ENCODE measurements around the gene ALG3.

DNA sequence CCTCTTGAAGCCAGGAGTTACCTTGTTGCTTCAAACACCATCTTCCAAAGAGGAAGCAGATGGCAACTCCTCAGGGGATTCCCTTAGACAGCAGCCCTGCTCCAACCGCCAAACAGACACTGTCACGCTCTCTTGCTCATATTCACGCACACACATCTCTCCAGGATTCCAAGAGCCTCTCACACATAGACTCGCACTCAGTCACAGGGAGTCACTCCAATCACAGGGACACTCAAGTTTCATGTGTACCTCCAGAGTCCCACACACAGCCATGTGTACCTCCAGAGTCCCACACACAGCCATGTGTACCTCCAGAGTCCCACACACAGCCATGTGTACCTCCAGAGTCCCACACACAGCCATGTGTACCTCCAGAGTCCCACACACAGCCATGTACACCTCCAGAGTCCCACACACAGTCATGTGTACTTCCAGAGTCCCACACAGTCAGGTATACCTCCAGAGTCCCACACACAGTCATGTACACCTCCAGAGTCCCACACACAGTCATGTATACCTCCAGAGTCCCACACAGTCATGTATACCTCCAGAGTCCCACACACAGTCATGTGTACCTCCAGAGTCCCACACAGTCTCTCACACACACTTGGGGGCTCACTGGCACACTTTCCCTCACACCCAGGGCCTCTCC, 13.3 kb downstream of the ALG3 start:
- TF ChIP-seq POLR2AphosphoS5 (IDR thresholded peaks at IDR 0.05; ENCODE audit: low read depth, low read length) (no peak), REST (IDR thresholded peaks at IDR 0.05; ENCODE audit: insufficient read depth in 1 of 2, low read depth in 2 of 2, low read length in 2 of 2) (no peak), TAF1 (IDR thresholded peaks at IDR 0.05; ENCODE audit: borderline replicate concordance, insufficient read depth, low read length) (no peak), SIN3A (IDR thresholded peaks at IDR 0.05; ENCODE audit: borderline replicate concordance, insufficient read depth, low read length) (no peak)

Data from PFSK-1 (cell line).